ENCODE results near the gene STAB2. TPM values are rescaled to one million over a fixed set of nuclear protein-coding genes. Genes with fewer than 3 reads are reported as not detected.

The STAB2 gene
- total and polyA plus RNA-seq, 2 donors: 0.08 to 16.4 TPM

GRCh38 chr12:103813426-103813825, 226.4 kb downstream of the STAB2 start:
- Histone ChIP-seq H3K4me1 (ENCODE audit: insufficient read depth) (no peaks in the 10 kb centered on the region), H3K36me3 (ENCODE audit: insufficient read depth) (no peaks in the 10 kb centered on the region), H3K27ac (ENCODE audit: low read depth) (no peak overlapping the region), H3K4me3 (ENCODE audit: low read depth, low read length) (no peak overlapping the region)
- no peak for DNase-seq (ENCODE audit: extremely low spot score)
- 96% methylated on average over 3 of the region's 3 CpGs for WGBS

DNA sequence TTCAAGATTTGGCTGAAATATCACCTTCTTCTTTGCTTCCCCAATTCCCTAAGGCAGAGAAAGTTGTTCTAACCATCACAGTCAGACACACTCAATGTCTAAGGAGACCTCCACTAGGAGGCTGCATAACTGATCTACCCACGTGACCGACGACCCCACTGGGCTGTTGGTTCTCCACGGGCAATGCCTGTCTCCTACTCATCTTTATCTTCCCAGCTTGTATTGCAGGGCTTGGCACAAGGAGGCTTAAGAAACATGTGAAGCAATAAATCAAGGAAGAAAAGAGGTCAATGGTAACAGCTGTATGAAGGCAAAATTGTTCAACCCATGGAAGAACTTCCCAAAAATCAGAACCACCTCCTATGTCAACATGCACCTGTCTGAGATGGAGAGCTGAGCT, 226.9 kb downstream of the STAB2 start:
- Histone ChIP-seq H3K4me1 (ENCODE audit: insufficient read depth) (no peaks in the 10 kb centered on the region), H3K27ac (ENCODE audit: low read depth) (no peak overlapping the region)
- no peak for DNase-seq (ENCODE audit: extremely low spot score)

GRCh38 chr12:103814436-103814835, 227.4 kb downstream of the STAB2 start:
- Histone ChIP-seq H3K27ac (ENCODE audit: low read depth) (no peak overlapping the region), H3K36me3 (ENCODE audit: insufficient read depth) (no peaks in the 10 kb centered on the region), H3K4me1 (ENCODE audit: insufficient read depth) (no peaks in the 10 kb centered on the region), H3K4me3 (ENCODE audit: low read depth, low read length) (no peak overlapping the region)
- DNase-seq (ENCODE audit: extremely low spot score): no peak
- 65% methylated on average over 3 of the region's 3 CpGs for WGBS

More for the DNA sequence above, 226.9 kb downstream of the STAB2 start:
- H3K36me3 ChIP-seq (ENCODE audit: insufficient read depth): no peaks in the 10 kb centered on the region
- 67% methylated on average over 4 of the region's 4 CpGs for WGBS
- H3K4me3 ChIP-seq (ENCODE audit: low read depth, low read length): no peak overlapping the region

Small RNAs within 50 kb of the gene (small RNA-seq; reads per million reads assigned to genes)
- not detected for gene RF00096

Other genes starting within 250 kb of the STAB2 start
- gene C12orf42, start 91.3 kb upstream of the STAB2 start, total RNA-seq: 0.32 TPM
- not detected for gene C12orf42, start 91.3 kb upstream of the STAB2 start, polyA plus RNA-seq

Data from urinary bladder (tissue), 4 donors.